T-helper 2 cell treated with Interferon-gamma antibody and Interleukin-4, amounts not matched to agents 100 ng/mL and 5 ng/mL, for 36 hours (primary cell): ENCODE results near the gene AFF1. TPM values are rescaled to one million over a fixed set of nuclear protein-coding genes. Genes with fewer than 3 reads are reported as not detected.

Source experiments
- intact Hi-C: fragments of 100-400 bp; cut with micrococcal nuclease; formaldehyde crosslinking; loops from one replicate; pipeline ENCODE4 v1.15.1; 2023
- total RNA-seq: library from RNA; stranded (reverse); gene quantifications from 2 replicates; pipeline ENCODE4 v1.2.3, GENCODE V29; 2022

Gene AFF1
- total RNA-seq, 1 donor from 2014 or later: 68.5 TPM

GRCh38 chr4:87050596-87050995 lies 115.8 kb downstream of the AFF1 start:
- intact Hi-C loops: no loop called here

GRCh38 chr4:87051121-87051713 lies 116.4 kb downstream of the AFF1 start:
- intact Hi-C loops: no loop called here

- intact Hi-C loops: no loop called here
Observed at GRCh38 chr4:87052615-87053014, 117.8 kb downstream of the AFF1 start.

GRCh38 chr4:87053176-87053658 lies 118.4 kb downstream of the AFF1 start:
- intact Hi-C loops: no loop called here

- intact Hi-C loops: no loop called here
Observed at GRCh38 chr4:87053802-87054767, 119.3 kb downstream of the AFF1 start.

GRCh38 chr4:87054900-87055299 lies 120.1 kb downstream of the AFF1 start:
- intact Hi-C loops: no loop called here

- intact Hi-C loops: no loop called here
Observed at GRCh38 chr4:87055311-87055710, 120.5 kb downstream of the AFF1 start.

GRCh38 chr4:87056881-87057280 lies 122.1 kb downstream of the AFF1 start:
- intact Hi-C loops: no loop called here

GRCh38 chr4:87057835-87058355 lies 123.1 kb downstream of the AFF1 start:
- intact Hi-C loops: loop anchor here (2.0 kb wide), 1 partner anchor 15 kb away; no protein-coding TSS in a partner anchor

- intact Hi-C loops: loop anchor here (2.0 kb wide), 1 partner anchor 14 kb away; no protein-coding TSS in a partner anchor
Observed at GRCh38 chr4:87058356-87059073, 123.7 kb downstream of the AFF1 start.

- intact Hi-C loops: no loop called here
Observed at GRCh38 chr4:87060957-87061356, 126.1 kb downstream of the AFF1 start.

GRCh38 chr4:87065021-87065420 lies 130.2 kb downstream of the AFF1 start:
- intact Hi-C loops: no loop called here

- intact Hi-C loops: no loop called here
Observed at GRCh38 chr4:87066403-87067123, 131.8 kb downstream of the AFF1 start.

GRCh38 chr4:87067124-87067885 lies 132.5 kb downstream of the AFF1 start:
- intact Hi-C loops: no loop called here

- intact Hi-C loops: no loop called here
Observed at GRCh38 chr4:87068583-87069021, 133.8 kb downstream of the AFF1 start.

- intact Hi-C loops: no loop called here
Observed at GRCh38 chr4:87069037-87069742, 134.4 kb downstream of the AFF1 start.

- intact Hi-C loops: no loop called here
Observed at GRCh38 chr4:87071401-87071800, 136.6 kb downstream of the AFF1 start.

- intact Hi-C loops: loop anchor here (2.0 kb wide), 1 partner anchor 14 kb away; no protein-coding TSS in a partner anchor
Observed at GRCh38 chr4:87072545-87072944, 137.7 kb downstream of the AFF1 start.
